HG03571 (cell line): ENCODE measurements around the gene MTFP1.
"Not testable (repeated sequence)": the region's sequence is repeated elsewhere in the genome, so short reads cannot be mapped to it uniquely, and the experiment has no call there.

Experiments
- ATAC-seq: cut with Tn5 transposase; IDR thresholded peaks from one replicate; pipeline ENCODE4 v1.9.1; 2021; ENCODE audit not compliant: unreplicated experiment

Gene MTFP1

GRCh38 chr22:30401024-30401423, 24.5 kb upstream of the MTFP1 start:
- ATAC-seq: not testable (repeated sequence)

DNA sequence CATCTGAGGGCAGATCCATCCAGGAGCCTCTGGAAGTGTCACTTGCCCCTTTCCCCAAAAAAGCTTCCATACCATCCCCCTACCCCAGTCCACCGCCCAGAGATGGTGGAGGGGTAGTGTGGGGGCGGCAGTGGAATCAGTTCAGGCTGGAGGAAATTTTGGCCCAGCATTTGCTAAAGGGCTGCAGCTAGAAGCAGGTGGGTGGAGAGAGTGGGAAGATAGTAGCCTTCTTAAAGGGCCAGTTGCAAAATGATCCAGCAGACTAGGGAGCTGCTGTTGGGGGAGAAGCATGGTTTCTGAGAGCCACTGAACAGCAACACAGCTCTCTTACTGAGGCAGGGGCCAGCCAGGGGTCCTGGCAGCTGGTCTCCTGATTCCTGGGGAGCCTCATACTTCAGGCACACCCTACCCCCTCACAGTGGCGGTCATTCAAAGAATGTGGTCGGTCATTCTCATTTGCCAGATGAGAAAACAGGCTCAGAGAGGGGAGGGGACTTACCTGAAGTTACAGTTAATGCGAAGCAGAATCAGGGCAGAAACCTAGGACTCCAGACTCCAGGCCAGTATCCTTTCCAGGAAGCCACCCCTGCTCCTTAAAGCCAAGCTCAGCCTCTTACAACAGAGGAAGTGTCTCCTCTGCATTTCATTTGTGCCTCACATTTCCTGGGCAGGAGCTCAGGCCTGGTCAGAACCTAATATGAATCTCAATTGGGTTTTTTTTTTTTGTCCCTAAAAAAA, 23.4 kb upstream of the MTFP1 start:
- ATAC-seq: no peak

DNA sequence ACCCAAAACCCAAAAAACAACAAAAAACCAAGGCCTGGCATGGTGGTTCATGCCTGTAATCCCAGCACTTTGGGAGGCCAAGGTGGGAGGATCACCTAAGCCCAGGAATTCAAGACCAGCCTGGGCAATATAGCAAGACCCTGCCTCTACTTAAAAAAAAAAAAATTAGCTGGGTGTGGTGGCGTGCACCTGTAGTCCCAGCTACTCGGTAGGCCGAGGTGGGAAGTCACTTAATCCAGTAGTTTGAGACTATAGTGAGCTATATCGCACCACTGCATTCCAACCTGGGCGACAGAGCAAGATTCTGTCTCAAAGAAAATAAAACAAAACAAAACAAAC, 22.8 kb upstream of the MTFP1 start:
- not testable (repeated sequence) for ATAC-seq

- ATAC-seq: no peak
These were observed 21.3 kb upstream of the MTFP1 start for GRCh38 chr22:30404307-30404706.

- ATAC-seq: no peak
These were observed 19.8 kb upstream of the MTFP1 start for GRCh38 chr22:30405731-30406130.

GRCh38 chr22:30406400-30406799, 19.2 kb upstream of the MTFP1 start:
- no peak for ATAC-seq

DNA sequence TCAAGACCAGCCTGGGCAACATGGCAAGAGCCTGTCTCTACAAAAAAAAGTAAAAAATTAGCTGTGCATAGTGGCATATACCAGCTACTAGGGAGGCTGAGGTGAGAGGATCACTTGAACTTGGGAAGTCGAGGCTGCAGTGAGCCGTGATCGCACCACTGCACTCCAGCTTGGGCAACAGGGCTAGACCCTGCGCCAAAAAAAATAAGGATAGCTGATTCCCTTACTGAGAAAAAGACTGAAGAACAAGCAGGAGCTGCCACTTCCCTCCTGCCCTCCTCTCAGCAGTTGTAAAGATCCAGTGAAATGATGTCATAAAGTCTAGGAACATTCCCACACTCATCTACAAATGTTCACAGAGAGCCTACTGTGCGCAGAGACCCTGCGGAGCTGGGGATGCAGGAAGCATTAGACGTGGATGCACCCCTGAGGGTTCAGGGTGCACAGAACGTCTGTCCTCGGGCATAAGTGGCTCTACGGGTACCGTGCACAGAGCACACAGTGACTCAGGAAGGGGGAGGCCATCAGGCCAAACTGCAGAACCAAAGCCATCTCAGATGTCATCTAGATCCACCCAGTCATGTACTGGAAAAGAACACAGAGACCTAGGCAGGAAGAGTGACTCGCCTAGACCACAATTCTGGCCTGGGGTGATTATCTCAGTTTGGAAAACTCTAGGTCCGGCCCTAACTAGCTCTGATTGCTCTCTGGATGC, 17.0 kb upstream of the MTFP1 start:
- ATAC-seq: no peak

- no peak for ATAC-seq
These were observed 13.8 kb upstream of the MTFP1 start for GRCh38 chr22:30411780-30412179.

DNA sequence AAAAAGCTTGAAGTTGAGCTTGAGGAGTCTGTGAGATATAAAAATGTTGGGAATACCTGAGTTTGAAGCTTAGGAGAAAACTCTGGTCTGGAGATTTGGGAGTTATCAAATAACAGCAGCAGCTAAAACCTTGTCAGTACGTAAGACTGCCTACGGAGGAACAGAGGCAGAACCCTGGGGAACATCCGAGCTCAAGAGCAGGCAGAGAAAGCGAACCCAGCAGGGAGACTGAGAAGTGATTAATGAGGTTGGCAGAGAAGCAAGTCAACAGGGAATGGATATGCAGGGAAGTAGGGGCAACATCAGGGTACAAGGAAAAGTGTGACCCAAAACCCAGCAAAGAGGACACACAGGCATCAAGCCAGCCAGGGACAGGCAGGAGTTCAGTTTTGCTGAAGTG, 12.6 kb upstream of the MTFP1 start:
- no peak for ATAC-seq

- ATAC-seq: no peak
These were observed 11.6 kb upstream of the MTFP1 start for GRCh38 chr22:30413745-30414524.

- ATAC-seq: no peak
These were observed 11.0 kb upstream of the MTFP1 start for GRCh38 chr22:30414525-30415047.

DNA sequence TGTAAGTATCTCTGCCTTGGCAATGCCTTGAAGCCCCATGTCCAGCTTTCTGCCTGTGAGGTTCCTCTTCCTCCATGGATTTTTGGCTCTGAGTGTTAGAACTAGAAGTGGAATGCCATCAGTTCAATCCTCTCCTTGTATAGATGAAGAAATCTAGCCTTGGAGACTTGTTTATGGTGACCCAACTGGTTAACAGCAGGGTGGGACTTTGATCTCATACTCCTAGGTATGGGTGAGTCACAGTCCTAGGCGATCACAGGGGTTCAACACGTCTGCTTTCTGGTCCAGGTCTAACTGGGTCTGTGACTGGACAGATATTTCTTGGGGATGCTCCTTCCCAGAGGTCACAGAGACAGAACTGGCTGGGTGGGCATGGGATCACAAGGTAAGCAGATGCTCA, 9.2 kb upstream of the MTFP1 start:
- ATAC-seq: no peak

DNA sequence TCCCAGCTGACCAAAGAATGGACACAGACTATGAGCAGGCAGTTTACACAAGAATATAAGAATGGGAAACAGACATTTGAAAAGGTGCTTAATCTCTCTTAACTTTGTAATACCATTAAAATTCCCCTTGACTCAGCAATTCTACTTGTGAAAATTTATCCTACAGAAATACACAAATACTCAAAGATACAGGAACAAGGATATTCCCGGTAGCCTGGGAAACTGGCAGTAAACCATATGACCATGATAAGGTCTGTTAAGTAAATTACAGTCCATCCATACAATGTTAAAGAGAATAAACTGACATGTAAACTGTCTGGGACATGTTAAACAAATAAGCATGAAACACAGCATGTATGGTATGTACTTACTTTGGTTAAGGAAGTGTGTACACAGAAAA, 8.7 kb upstream of the MTFP1 start:
- no peak for ATAC-seq

DNA sequence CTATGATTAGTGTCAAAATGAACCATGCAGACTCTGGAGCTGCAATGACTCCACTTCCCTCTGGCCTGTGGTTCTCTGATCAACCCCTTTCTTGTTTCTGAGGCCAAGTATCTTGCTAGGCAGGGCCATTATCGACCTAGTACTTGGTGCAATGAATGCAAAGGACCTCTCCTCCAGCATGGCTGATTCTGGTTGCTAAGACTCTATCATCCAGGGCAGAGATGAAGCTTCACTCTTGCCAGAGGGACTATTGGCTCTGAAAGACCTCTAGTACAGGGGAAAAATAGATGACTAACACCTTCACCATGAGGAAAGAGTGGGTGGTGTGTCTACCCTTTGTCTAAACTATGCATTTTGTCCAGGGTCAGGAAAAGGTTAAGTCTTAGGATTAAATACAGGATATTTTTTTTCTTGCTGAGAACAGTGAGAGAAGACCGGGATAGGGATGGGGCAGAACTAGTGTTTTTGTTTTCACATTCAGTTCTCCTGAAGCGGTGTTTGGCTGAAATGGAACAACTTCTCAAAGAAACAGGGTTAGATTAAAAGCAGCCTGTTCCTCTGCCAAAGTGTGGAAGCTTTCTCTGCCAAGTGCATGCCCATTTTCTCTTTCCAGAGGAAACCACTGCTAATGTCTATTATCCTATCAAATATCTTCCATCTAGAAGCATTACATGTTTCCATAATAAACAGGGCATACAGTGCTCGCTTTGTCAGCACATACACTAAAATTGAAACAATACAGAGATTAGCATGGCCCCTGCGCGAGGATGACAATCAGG, 5.0 kb upstream of the MTFP1 start:
- ATAC-seq: no peak

DNA sequence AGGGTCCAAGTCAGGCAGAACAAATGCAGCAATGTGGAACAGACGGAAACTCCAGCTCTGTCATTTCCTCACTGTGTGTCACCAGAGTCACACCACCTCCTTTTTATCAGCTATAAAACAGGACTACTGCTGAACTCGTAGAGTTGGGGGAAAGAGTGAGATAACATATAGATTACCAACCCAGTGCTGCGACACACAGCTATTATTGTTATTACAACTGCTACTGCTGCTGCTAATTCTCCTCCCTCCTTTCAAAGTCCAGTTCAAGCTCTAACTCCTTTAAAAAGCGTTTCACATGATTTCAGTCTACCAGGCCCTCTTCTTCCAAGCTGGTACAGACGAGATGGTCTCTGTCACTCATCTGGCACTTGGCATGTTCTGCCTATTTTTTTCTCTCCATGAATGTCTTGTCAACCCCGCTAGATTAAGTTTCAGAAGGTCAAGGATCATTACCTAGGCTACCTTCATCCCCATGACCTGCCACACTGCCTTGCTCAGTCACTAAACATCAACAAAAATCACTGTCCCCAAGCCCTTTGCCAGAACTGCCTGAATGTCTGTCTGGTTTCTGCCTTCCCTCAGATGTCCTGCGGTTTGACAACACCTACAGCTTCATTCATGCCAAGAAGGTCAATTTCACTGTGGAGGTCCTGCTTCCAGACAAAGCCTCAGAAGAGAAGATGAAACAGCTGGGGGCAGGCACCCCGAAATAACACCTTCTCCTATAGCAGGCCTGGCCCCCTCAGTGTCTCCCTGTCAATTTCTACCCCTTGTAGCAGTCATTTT, 3.7 kb upstream of the MTFP1 start:
- ATAC-seq: no peak

DNA sequence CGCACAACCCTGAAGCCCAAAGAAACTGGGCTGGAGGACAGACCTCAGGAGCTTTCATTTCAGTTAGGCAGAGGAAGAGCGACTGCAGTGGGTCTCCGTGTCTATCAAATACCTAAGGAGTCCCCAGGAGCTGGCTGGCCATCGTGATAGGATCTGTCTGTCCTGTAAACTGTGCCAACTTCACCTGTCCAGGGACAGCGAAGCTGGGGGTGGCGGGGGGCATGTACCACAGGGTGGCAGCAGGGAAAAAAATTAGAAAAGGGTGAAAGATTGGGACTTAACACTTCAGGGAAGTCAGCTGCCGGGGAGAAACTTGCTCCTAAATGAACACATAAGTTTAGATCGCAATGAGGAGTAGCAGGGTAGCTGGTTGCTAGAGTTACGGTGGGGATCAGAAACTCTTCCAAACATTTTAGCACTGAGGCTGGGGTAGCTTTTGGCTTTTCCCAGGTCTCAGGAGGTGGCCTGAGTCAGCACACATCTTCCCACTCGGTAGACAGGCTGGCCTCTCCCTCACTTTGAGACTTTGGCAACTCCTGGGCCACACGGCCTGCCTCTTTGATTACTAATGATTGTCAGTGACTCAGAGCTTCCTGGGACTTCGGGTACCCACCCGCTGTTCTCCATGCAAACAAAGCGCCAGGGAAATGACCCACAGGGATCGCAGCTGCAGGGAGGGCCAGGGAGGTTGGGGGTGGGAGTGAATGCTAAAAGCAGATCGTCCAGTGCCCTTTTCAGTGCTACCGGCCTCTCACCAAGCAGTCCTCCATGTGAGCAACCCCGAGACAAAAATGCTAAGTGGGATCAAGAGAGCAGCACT, 2.9 kb upstream of the MTFP1 start:
- ATAC-seq: no peak

GRCh38 chr22:30423301-30423958, 2.1 kb upstream of the MTFP1 start:
- peak; percentile 22 for ATAC-seq

GRCh38 chr22:30423959-30424533, 1.5 kb upstream of the MTFP1 start:
- ATAC-seq: peak; percentile 85
